Camera-type eye (tissue), 1 donor: Measurements from ENCODE around the gene HSPA2. TPM values are rescaled to one million over a fixed set of nuclear protein-coding genes. Genes with fewer than 3 reads are reported as not detected.

Experiments
- total RNA-seq: library from RNA; depleted of rRNA; stranded (reverse); fragments of >200 nt; gene quantifications from one replicate; pipeline ENCODE4 v1.2.3, GENCODE V29; 2014

Gene HSPA2
- total RNA-seq: 16.5 TPM

DNA sequence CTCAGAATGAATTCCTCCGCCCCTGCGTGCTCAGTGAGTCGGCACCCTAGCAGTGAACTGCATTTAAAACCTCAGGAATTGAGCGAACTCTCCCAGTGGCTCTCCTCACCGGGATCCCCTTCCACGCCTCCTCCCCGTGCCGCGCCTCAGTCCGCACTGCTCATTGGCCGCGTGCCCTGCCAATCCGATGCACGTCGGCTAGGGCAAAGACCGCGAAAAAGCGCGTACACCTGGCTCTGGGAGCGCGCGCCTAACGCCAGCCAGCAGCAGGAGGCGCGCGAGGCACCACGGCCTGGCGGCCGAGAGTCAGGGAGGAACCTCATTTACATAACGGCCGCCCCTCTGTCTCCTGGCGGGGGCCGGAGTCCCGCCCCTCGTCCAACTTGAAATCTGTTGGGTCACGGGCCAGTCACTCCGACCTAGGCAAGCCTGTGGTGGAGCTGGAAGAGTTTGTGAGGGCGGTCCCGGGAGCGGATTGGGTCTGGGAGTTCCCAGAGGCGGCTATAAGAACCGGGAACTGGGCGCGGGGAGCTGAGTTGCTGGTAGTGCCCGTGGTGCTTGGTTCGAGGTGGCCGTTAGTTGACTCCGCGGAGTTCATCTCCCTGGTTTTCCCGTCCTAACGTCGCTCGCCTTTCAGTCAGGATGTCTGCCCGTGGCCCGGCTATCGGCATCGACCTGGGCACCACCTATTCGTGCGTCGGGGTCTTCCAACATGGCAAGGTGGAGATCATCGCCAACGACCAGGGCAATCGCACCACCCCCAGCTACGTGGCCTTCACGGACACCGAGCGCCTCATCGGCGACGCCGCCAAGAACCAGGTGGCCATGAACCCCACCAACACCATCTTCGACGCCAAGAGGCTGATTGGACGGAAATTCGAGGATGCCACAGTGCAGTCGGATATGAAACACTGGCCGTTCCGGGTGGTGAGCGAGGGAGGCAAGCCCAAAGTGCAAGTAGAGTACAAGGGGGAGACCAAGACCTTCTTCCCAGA is at the start of gene HSPA2:
Gene HSPA2, plus strand, starts transcription at position 534 of the 995 bp plus-strand sequence. Its CDS starts 109 bp downstream, at position 643.

GRCh38 chr14:64503434-64504309 is 36.9 kb upstream of the HSPA2 start, which contains the start of gene ZBTB25:
ZBTB25 (minus strand) TSS chr14:64503838; CDS start chr14:64490533, 13,305 bp downstream.

GRCh38 chr14:64504310-64504896 is 36.1 kb upstream of the HSPA2 start, which contains the start of gene ZBTB1:
ZBTB1 (plus strand) TSS chr14:64504770; CDS start chr14:64521505, 16,735 bp downstream.

DNA sequence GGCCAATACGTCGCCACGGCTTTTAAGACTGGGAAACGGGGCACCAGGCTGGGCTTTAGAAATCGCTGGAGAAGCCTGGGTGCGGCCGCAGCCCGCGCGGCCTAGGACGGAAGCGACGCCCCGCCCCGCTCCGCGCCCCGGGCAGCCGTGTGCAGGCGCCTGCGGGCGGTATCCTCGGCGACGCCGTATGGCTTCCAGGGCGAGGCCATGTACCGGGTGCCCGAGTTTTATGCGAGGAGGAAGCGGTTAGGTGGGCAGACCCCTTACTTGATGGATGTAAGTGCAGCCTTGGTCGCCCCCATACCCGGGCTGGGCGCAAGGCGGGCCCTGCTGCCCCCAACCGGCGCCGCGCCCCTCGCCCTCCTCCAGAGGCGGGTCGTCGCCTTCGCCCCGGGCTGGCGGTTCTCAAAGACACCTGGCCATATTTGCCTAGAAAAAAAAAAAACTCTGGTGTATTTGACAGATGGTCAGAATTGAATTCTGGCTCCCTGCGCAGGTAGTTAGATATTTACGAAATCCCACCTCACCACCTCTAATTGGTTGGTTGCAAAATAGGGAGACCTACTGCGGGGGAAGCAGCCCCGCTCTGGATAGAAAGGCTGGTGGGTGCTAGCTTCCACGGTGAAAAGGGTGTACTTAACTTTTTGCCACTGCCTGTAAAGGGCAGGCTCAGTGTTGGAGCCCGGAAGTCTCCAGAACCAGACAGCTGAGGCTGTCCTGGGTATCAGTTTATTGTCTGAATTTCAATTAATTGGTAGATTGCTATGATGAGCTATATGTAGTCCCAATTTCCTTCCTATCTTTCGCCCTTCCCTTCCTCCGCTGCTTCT is 9.5 kb downstream of the HSPA2 start, which contains the start of gene PPP1R36:
Gene PPP1R36, plus strand, starts transcription at position 171 of the 830 bp plus-strand sequence. Its CDS starts 37 bp downstream, at position 208.

Other genes starting within 250 kb of the HSPA2 start
- gene ESR2, start 246.4 kb upstream of the HSPA2 start, total RNA-seq: 0.88 TPM
- gene MTHFD1, start 152.4 kb upstream of the HSPA2 start, total RNA-seq: 41.6 TPM
- 3.8 TPM for gene AKAP5, start 75.2 kb upstream of the HSPA2 start, total RNA-seq
- gene ZBTB25, start 36.9 kb upstream of the HSPA2 start, total RNA-seq: 17.3 TPM
- gene ZBTB1, start 36.0 kb upstream of the HSPA2 start, total RNA-seq: 65.2 TPM
- gene PPP1R36, start 9.2 kb downstream of the HSPA2 start, total RNA-seq: 1.5 TPM
- gene PLEKHG3, start 163.7 kb downstream of the HSPA2 start, total RNA-seq: 47.5 TPM